HL-60/S4 treated with phorbol 12-myristate 13-acetate at 8.2 ng/mL for 4 days and 3 days (cell line): ENCODE results near the gene MECP2.

Source experiments
- in situ Hi-C: fragments of 300-500 bp; cut with MboI; formaldehyde crosslinking; loops from 2 replicates; pipeline ENCODE4 v1.15.0; 2022; ENCODE audit warnings: low sequenced_read_pairs

MECP2 gene

GRCh38 chrX:153972368-153973126, 125.0 kb downstream of the MECP2 start, which contains the start of gene TMEM187:
Gene TMEM187 (plus strand): TSS chrX:153972754. CDS start chrX:153982063, 9,309 bp downstream.
- in situ Hi-C loops, result no loop called here
